ENCODE data around the gene SEC31A. TPM values are rescaled to one million over a fixed set of nuclear protein-coding genes. Genes with fewer than 3 reads are reported as not detected.

Gene SEC31A
- total and polyA plus RNA-seq, 7 donors = 77.7 to 120 (median 103) TPM

- intact Hi-C loops (cut with DNase I) = no loop called here
- H3K4me3 ChIP-seq = no peak overlapping the region
- no peaks in the 10 kb centered on the region for H3K4me1 ChIP-seq
- H3K36me3 ChIP-seq (ENCODE audit: insufficient read depth in 1 of 2, low read depth in 1 of 2) = no peaks in the 10 kb centered on the region
- H3K9me3 ChIP-seq = no peaks in the 10 kb centered on the region
- no peak for TF ChIP-seq CTCF (IDR thresholded peaks at IDR 0.05)
- H3K27me3 ChIP-seq (ENCODE audit: insufficient read depth in 3 of 3, low read length in 2 of 3) = no peaks in the 10 kb centered on the region
- no peak overlapping the region for H3K27ac ChIP-seq
- no peak for ATAC-seq
- WGBS, 3 donors = 68 to 75% (median 74%) methylated on average over 5 of the region's 5 CpGs
- no peak for DNase-seq
Observed at GRCh38 chr4:82776925-82777542, 113.9 kb downstream of the SEC31A start.

- WGBS, 3 donors = 79 to 85% (median 81%) methylated on average over 5 of the region's 5 CpGs
- Histone ChIP-seq H3K27me3 (ENCODE audit: insufficient read depth in 3 of 3, low read length in 2 of 3) (no peaks in the 10 kb centered on the region), H3K27ac (no peak overlapping the region), H3K4me3 (no peak overlapping the region), H3K9me3 (no peaks in the 10 kb centered on the region), H3K4me1 (no peaks in the 10 kb centered on the region), H3K36me3 (ENCODE audit: insufficient read depth in 1 of 2, low read depth in 1 of 2) (no peaks in the 10 kb centered on the region)
- no peak for DNase-seq
- intact Hi-C loops (cut with DNase I) = no loop called here
- no peak for ATAC-seq
- TF ChIP-seq CTCF (IDR thresholded peaks at IDR 0.05) = no peak
Observed at GRCh38 chr4:82775243-82775642, 115.7 kb downstream of the SEC31A start.

GRCh38 chr4:82774711-82775171 lies 116.2 kb downstream of the SEC31A start:
- ATAC-seq (no peak), DNase-seq (no peak)
- Histone ChIP-seq H3K9me3 (no peaks in the 10 kb centered on the region), H3K27me3 (ENCODE audit: insufficient read depth in 3 of 3, low read length in 2 of 3) (no peaks in the 10 kb centered on the region), H3K4me3 (no peak overlapping the region), H3K36me3 (ENCODE audit: insufficient read depth in 1 of 2, low read depth in 1 of 2) (no peaks in the 10 kb centered on the region), H3K27ac (no peak overlapping the region), H3K4me1 (no peaks in the 10 kb centered on the region)
- TF ChIP-seq CTCF (IDR thresholded peaks at IDR 0.05) = no peak
- intact Hi-C loops (cut with DNase I) = no loop called here
- WGBS, 3 donors = 26 to 50% (median 42%) methylated on average over 3 of the region's 3 CpGs

GRCh38 chr4:82773057-82773456 lies 117.9 kb downstream of the SEC31A start:
- Histone ChIP-seq H3K9me3 (no peaks in the 10 kb centered on the region), H3K27me3 (ENCODE audit: insufficient read depth in 3 of 3, low read length in 2 of 3) (no peaks in the 10 kb centered on the region), H3K36me3 (ENCODE audit: insufficient read depth in 1 of 2, low read depth in 1 of 2) (no peaks in the 10 kb centered on the region), H3K4me1 (no peaks in the 10 kb centered on the region), H3K27ac (no peak overlapping the region), H3K4me3 (no peak overlapping the region)
- TF ChIP-seq CTCF (IDR thresholded peaks at IDR 0.05) = no peak
- 71 to 87% (median 83%) methylated on average over 4 of the region's 4 CpGs for WGBS, 3 donors
- ATAC-seq (no peak), DNase-seq (no peak)
- intact Hi-C loops (cut with DNase I) = no loop called here

GRCh38 chr4:82770607-82771006 lies 120.3 kb downstream of the SEC31A start:
- 27 to 49% (median 30%) methylated on average over 3 of the region's 3 CpGs for WGBS, 3 donors
- DNase-seq (no peak), ATAC-seq (no peak)
- no peaks in the 10 kb centered on the region for H3K36me3 ChIP-seq (ENCODE audit: insufficient read depth in 1 of 2, low read depth in 1 of 2)
- no peak overlapping the region for H3K27ac ChIP-seq
- H3K4me1 ChIP-seq = no peaks in the 10 kb centered on the region
- H3K27me3 ChIP-seq (ENCODE audit: insufficient read depth in 3 of 3, low read length in 2 of 3) = peaks cover 0 to 4% (median 0%) of the 10 kb centered on the region in 3 donors
- peaks cover 2% of the 10 kb centered on the region for H3K9me3 ChIP-seq
- intact Hi-C loops (cut with DNase I) = no loop called here
- no peak for TF ChIP-seq CTCF (IDR thresholded peaks at IDR 0.05)
- H3K4me3 ChIP-seq = no peak overlapping the region
